SU-DHL-6 (cell line): ENCODE data around the gene ANO10.

ENCODE experiments used
- H2AFZ ChIP-seq: fragments of 200-600 bp; sonication (generic); 2 replicates; pipeline ENCODE4 v1.6.1; 2014; ENCODE audit warnings: low read depth, mild to moderate bottlenecking, moderate library complexity, mixed read lengths, antibody characterized with exemption, low read length; ENCODE audit not compliant: severe bottlenecking
- H3F3A ChIP-seq: fragments of 200-600 bp; shearing (Covaris generic); 2 replicates; pipeline ENCODE4 v1.6.0; 2016; ENCODE audit warnings: antibody characterized with exemption, mild to moderate bottlenecking; ENCODE audit not compliant: insufficient read depth
- H3K27ac ChIP-seq: fragments of 200-600 bp; sonication (generic); 2 replicates; pipeline ENCODE4 v1.5.1; 2016; ENCODE audit warnings: low read depth, mild to moderate bottlenecking, low read length, moderate library complexity, mixed read lengths
- H3K27me3 ChIP-seq: fragments of 200-600 bp; sonication (generic), shearing (Covaris generic); 2 replicates; pipeline ENCODE4 v1.6.0; 2014; ENCODE audit warnings: mild to moderate bottlenecking, low read length
- H3K36me3 ChIP-seq: fragments of 200-600 bp; sonication (generic); 2 replicates; pipeline ENCODE4 v1.6.1; 2014; ENCODE audit warnings: mild to moderate bottlenecking, low read length, mixed read lengths
- H3K4me2 ChIP-seq: fragments of 300-600, 200-600 bp; shearing (Covaris generic), sonication (generic); 2 replicates; pipeline ENCODE4 v1.6.0; 2014; ENCODE audit warnings: low read length, low read depth, mild to moderate bottlenecking; ENCODE audit not compliant: poor library complexity, severe bottlenecking
- H3K4me3 ChIP-seq: fragments of 200-600 bp; sonication (generic); 2 replicates; pipeline ENCODE4 v1.5.1; 2014; ENCODE audit warnings: antibody characterized with exemption, low read length, mild to moderate bottlenecking, mixed read lengths; ENCODE audit not compliant: insufficient read depth, poor library complexity, severe bottlenecking
- H3K79me2 ChIP-seq: fragments of 200-600 bp; sonication (generic); 2 replicates; pipeline ENCODE4 v1.6.1; 2014; ENCODE audit warnings: mild to moderate bottlenecking, low read length, moderate library complexity; ENCODE audit not compliant: insufficient read depth
- H3K9ac ChIP-seq: fragments of 200-600 bp; sonication (generic); 2 replicates; pipeline ENCODE4 v1.7.0; 2014; ENCODE audit warnings: mild to moderate bottlenecking, low read length
- H3K9me2 ChIP-seq: fragments of 200-600 bp; sonication (generic); replicated peaks from 2 replicates; pipeline ENCODE4 v1.6.1; 2014; ENCODE audit warnings: low read length; ENCODE audit not compliant: insufficient read depth
- H3K9me3 ChIP-seq: fragments of 200-600 bp; sonication (generic); 2 replicates; pipeline ENCODE4 v1.6.1; 2014; ENCODE audit warnings: low read length, mixed read lengths; ENCODE audit not compliant: insufficient read depth
- H4K20me1 ChIP-seq: fragments of 200-600 bp; sonication (generic); 2 replicates; pipeline ENCODE4 v1.6.1; 2014; ENCODE audit warnings: low read depth, mild to moderate bottlenecking, antibody characterized with exemption, low read length, moderate library complexity, mixed read lengths
- CTCF ChIP-seq: fragments of 200-600 bp; sonication (generic); IDR thresholded peaks from one replicate; pipeline ENCODE4 v1.5.1; 2017; ENCODE audit warnings: antibody characterized with exemption, mild to moderate bottlenecking, low read length, moderate library complexity; ENCODE audit not compliant: insufficient read depth, poor library complexity, severe bottlenecking
- EZH2phosphoT487 ChIP-seq: fragments of 200-600 bp; sonication (generic), shearing (Covaris generic); conservative IDR thresholded peaks from 2 replicates; pipeline ENCODE4 v1.6.1; 2018; ENCODE audit warnings: mild to moderate bottlenecking, antibody characterized with exemption, low read length, moderate library complexity, mixed read lengths

Gene ANO10

GRCh38 chr3:43512754-43513404 is 108.9 kb downstream of the ANO10 start:
- H4K20me1 ChIP-seq, result no peaks in the 10 kb centered on the region
- H3K27ac ChIP-seq, result no peak overlapping the region
- no peak for TF ChIP-seq EZH2phosphoT487
- no peak for TF ChIP-seq CTCF
- no peak overlapping the region for H3K9ac ChIP-seq
- no peaks in the 10 kb centered on the region for H3K36me3 ChIP-seq
- no peak overlapping the region for H2AFZ ChIP-seq
- no peaks in the 10 kb centered on the region for H3K79me2 ChIP-seq
- H3K9me3 ChIP-seq, result no peaks in the 10 kb centered on the region
- H3F3A ChIP-seq, result no peaks in the 10 kb centered on the region
- no peak overlapping the region for H3K4me3 ChIP-seq
- H3K27me3 ChIP-seq, result no peaks in the 10 kb centered on the region
- H3K4me2 ChIP-seq, result no peak overlapping the region
- H3K9me2 ChIP-seq, result no peaks in the 10 kb centered on the region

- no peaks in the 10 kb centered on the region for H4K20me1 ChIP-seq
- no peaks in the 10 kb centered on the region for H3K9me3 ChIP-seq
Measured at GRCh38 chr3:43506644-43507043, 115.2 kb downstream of the ANO10 start.

GRCh38 chr3:43505351-43505750 is 116.5 kb downstream of the ANO10 start:
- Histone ChIP-seq H3K27ac (no peak overlapping the region), H3K4me3 (no peak overlapping the region), H3K9me3 (no peaks in the 10 kb centered on the region), H3K36me3 (no peaks in the 10 kb centered on the region), H3K27me3 (no peaks in the 10 kb centered on the region), H3K4me2 (no peak overlapping the region), H2AFZ (no peak overlapping the region), H3K79me2 (no peaks in the 10 kb centered on the region), H3K9ac (no peak overlapping the region), H3K9me2 (no peaks in the 10 kb centered on the region), H3F3A (no peaks in the 10 kb centered on the region), H4K20me1 (no peaks in the 10 kb centered on the region)
- TF ChIP-seq CTCF, result no peak

More at GRCh38 chr3:43506644-43507043, 115.2 kb downstream of the ANO10 start:
- Histone ChIP-seq H3K36me3 (no peaks in the 10 kb centered on the region), H3K79me2 (no peaks in the 10 kb centered on the region), H3K9me2 (no peaks in the 10 kb centered on the region), H3K9ac (no peak overlapping the region), H3K4me3 (no peak overlapping the region), H3F3A (no peaks in the 10 kb centered on the region), H3K27ac (no peak overlapping the region), H3K27me3 (no peaks in the 10 kb centered on the region), H3K4me2 (no peak overlapping the region), H2AFZ (no peak overlapping the region)
- TF ChIP-seq CTCF (no peak), EZH2phosphoT487 (no peak)
